HG03575 (cell line): ENCODE data around the gene SPTA1.

ENCODE experiments used
- ATAC-seq: cut with Tn5 transposase; IDR thresholded peaks from one replicate; pipeline ENCODE4 v1.9.1; 2021; ENCODE audit not compliant: unreplicated experiment, insufficient number of reproducible peaks, low FRiP score; ENCODE audit errors: extremely low read depth

Gene SPTA1

GRCh38 chr1:158600735-158601134 lies 85.8 kb downstream of the SPTA1 start:
- no peak for ATAC-seq

- no peak for ATAC-seq
These were observed 99.6 kb downstream of the SPTA1 start for GRCh38 chr1:158586942-158587341.

- no peak for ATAC-seq
These were observed 102.6 kb downstream of the SPTA1 start for GRCh38 chr1:158583962-158584361.

- ATAC-seq = no peak
These were observed 106.8 kb downstream of the SPTA1 start, which contains the start of gene OR10X1 for GRCh38 chr1:158579733-158580132. Gene OR10X1, minus strand, starts transcription at chr1:158579899. Its CDS starts 0 bp downstream, at chr1:158579899.

- no peak for ATAC-seq
These were observed 109.0 kb downstream of the SPTA1 start for GRCh38 chr1:158577561-158577960.

GRCh38 chr1:158572226-158572625 lies 114.3 kb downstream of the SPTA1 start:
- ATAC-seq = no peak

- no peak for ATAC-seq
These were observed 116.0 kb downstream of the SPTA1 start, which contains the start of gene OR6P1 for GRCh38 chr1:158570480-158570879. Gene OR6P1, minus strand, starts transcription at chr1:158570580. Its CDS starts 6,976 bp downstream, at chr1:158563604.

- no peak for ATAC-seq
These were observed 121.9 kb downstream of the SPTA1 start for GRCh38 chr1:158564608-158565007.

- no peak for ATAC-seq
These were observed 122.7 kb downstream of the SPTA1 start for GRCh38 chr1:158563853-158564252.
